Measurements from ENCODE around the gene FCF1.
A peak's percentile ranks its signal among the peaks of the same experiment; 100 is the strongest.

FCF1 gene

GRCh38 chr14:74712499-74713394, at the start of gene FCF1, which contains the start of gene AREL1:
TSS of gene FCF1 (plus strand) at chr14:74713144. CDS start at chr14:74713198, 54 bp downstream.
TSS of gene AREL1 (minus strand) at chr14:74713080. CDS start at chr14:74685615, 27,465 bp downstream.
- Histone ChIP-seq H3K9me3 (ENCODE audit: control insufficient read depth in 2 of 2, low read length in 2 of 2) (no peaks in the 10 kb centered on the region), H3K27ac (ENCODE audit: low read depth in 2 of 2, low read length in 2 of 2) (peak within 1 kb of the TSS; percentile 31 to 77), H3K4me1 (ENCODE audit: control insufficient read depth in 2 of 2, insufficient read depth in 2 of 2, low read length in 2 of 2) (peaks cover 2 to 11% of the 10 kb centered on the region in 2 donors), H3K27me3 (ENCODE audit: control insufficient read depth in 2 of 2, insufficient read depth in 2 of 2, low read length in 2 of 2) (no peaks in the 10 kb centered on the region), H3K36me3 (ENCODE audit: control insufficient read depth in 2 of 2, insufficient read depth in 2 of 2, low read length in 2 of 2) (peaks cover 15% of the 10 kb centered on the region in 2 donors), H3K9ac (ENCODE audit: low read depth in 1 of 2, low read length in 2 of 2) (peak within 1 kb of the TSS; percentile 74 to 94), H3K4me3 (ENCODE audit: low read length in 2 of 2) (peak within 1 kb of the TSS; percentile 85 to 100)

- no peaks in the 10 kb centered on the region for H3K27me3 ChIP-seq (ENCODE audit: control insufficient read depth in 2 of 2, insufficient read depth in 2 of 2, low read length in 2 of 2)
- H3K27ac ChIP-seq (ENCODE audit: low read depth in 2 of 2, low read length in 2 of 2): no peak overlapping the region
- H3K9ac ChIP-seq (ENCODE audit: low read depth in 1 of 2, low read length in 2 of 2): no peak overlapping the region
- H3K4me1 ChIP-seq (ENCODE audit: control insufficient read depth in 2 of 2, insufficient read depth in 2 of 2, low read length in 2 of 2): no peaks in the 10 kb centered on the region
- no peak overlapping the region for H3K4me3 ChIP-seq (ENCODE audit: low read length in 2 of 2)
- H3K9me3 ChIP-seq (ENCODE audit: control insufficient read depth in 2 of 2, low read length in 2 of 2): no peaks in the 10 kb centered on the region
- peaks cover 46 to 60% of the 10 kb centered on the region in 2 donors for H3K36me3 ChIP-seq (ENCODE audit: control insufficient read depth in 2 of 2, insufficient read depth in 2 of 2, low read length in 2 of 2)
These were observed 49.1 kb upstream of the FCF1 start for GRCh38 chr14:74663884-74664283.

- H3K9me3 ChIP-seq (ENCODE audit: control insufficient read depth in 2 of 2, low read length in 2 of 2): no peaks in the 10 kb centered on the region
- no peak overlapping the region for H3K9ac ChIP-seq (ENCODE audit: low read depth in 1 of 2, low read length in 2 of 2)
- H3K27ac ChIP-seq (ENCODE audit: low read depth in 2 of 2, low read length in 2 of 2): no peak overlapping the region
- H3K4me3 ChIP-seq (ENCODE audit: low read length in 2 of 2): no peak overlapping the region
- H3K27me3 ChIP-seq (ENCODE audit: control insufficient read depth in 2 of 2, insufficient read depth in 2 of 2, low read length in 2 of 2): no peaks in the 10 kb centered on the region
- H3K36me3 ChIP-seq (ENCODE audit: control insufficient read depth in 2 of 2, insufficient read depth in 2 of 2, low read length in 2 of 2): peaks cover 50 to 68% of the 10 kb centered on the region in 2 donors
- no peaks in the 10 kb centered on the region for H3K4me1 ChIP-seq (ENCODE audit: control insufficient read depth in 2 of 2, insufficient read depth in 2 of 2, low read length in 2 of 2)
These were observed 48.2 kb upstream of the FCF1 start for GRCh38 chr14:74664717-74665116.

- Histone ChIP-seq H3K27me3 (ENCODE audit: control insufficient read depth in 2 of 2, insufficient read depth in 2 of 2, low read length in 2 of 2) (no peaks in the 10 kb centered on the region), H3K36me3 (ENCODE audit: control insufficient read depth in 2 of 2, insufficient read depth in 2 of 2, low read length in 2 of 2) (peaks cover 61 to 81% of the 10 kb centered on the region in 2 donors), H3K9ac (ENCODE audit: low read depth in 1 of 2, low read length in 2 of 2) (no peak overlapping the region), H3K9me3 (ENCODE audit: control insufficient read depth in 2 of 2, low read length in 2 of 2) (no peaks in the 10 kb centered on the region), H3K27ac (ENCODE audit: low read depth in 2 of 2, low read length in 2 of 2) (no peak overlapping the region), H3K4me1 (ENCODE audit: control insufficient read depth in 2 of 2, insufficient read depth in 2 of 2, low read length in 2 of 2) (no peaks in the 10 kb centered on the region), H3K4me3 (ENCODE audit: low read length in 2 of 2) (no peak overlapping the region)
These were observed 45.2 kb upstream of the FCF1 start for GRCh38 chr14:74667758-74668157.

GRCh38 chr14:74669256-74669655, 43.7 kb upstream of the FCF1 start:
- Histone ChIP-seq H3K4me1 (ENCODE audit: control insufficient read depth in 2 of 2, insufficient read depth in 2 of 2, low read length in 2 of 2) (no peaks in the 10 kb centered on the region), H3K27ac (ENCODE audit: low read depth in 2 of 2, low read length in 2 of 2) (no peak overlapping the region), H3K9ac (ENCODE audit: low read depth in 1 of 2, low read length in 2 of 2) (no peak overlapping the region), H3K36me3 (ENCODE audit: control insufficient read depth in 2 of 2, insufficient read depth in 2 of 2, low read length in 2 of 2) (peaks cover 59 to 79% of the 10 kb centered on the region in 2 donors), H3K4me3 (ENCODE audit: low read length in 2 of 2) (no peak overlapping the region), H3K9me3 (ENCODE audit: control insufficient read depth in 2 of 2, low read length in 2 of 2) (no peaks in the 10 kb centered on the region), H3K27me3 (ENCODE audit: control insufficient read depth in 2 of 2, insufficient read depth in 2 of 2, low read length in 2 of 2) (no peaks in the 10 kb centered on the region)

- Histone ChIP-seq H3K4me1 (ENCODE audit: control insufficient read depth in 2 of 2, insufficient read depth in 2 of 2, low read length in 2 of 2) (no peaks in the 10 kb centered on the region), H3K9ac (ENCODE audit: low read depth in 1 of 2, low read length in 2 of 2) (no peak overlapping the region), H3K27ac (ENCODE audit: low read depth in 2 of 2, low read length in 2 of 2) (no peak overlapping the region), H3K27me3 (ENCODE audit: control insufficient read depth in 2 of 2, insufficient read depth in 2 of 2, low read length in 2 of 2) (no peaks in the 10 kb centered on the region), H3K9me3 (ENCODE audit: control insufficient read depth in 2 of 2, low read length in 2 of 2) (no peaks in the 10 kb centered on the region), H3K4me3 (ENCODE audit: low read length in 2 of 2) (no peak overlapping the region), H3K36me3 (ENCODE audit: control insufficient read depth in 2 of 2, insufficient read depth in 2 of 2, low read length in 2 of 2) (peaks cover 59 to 78% of the 10 kb centered on the region in 2 donors)
These were observed 43.1 kb upstream of the FCF1 start for GRCh38 chr14:74669846-74670245.

- H3K27me3 ChIP-seq (ENCODE audit: control insufficient read depth in 2 of 2, insufficient read depth in 2 of 2, low read length in 2 of 2): no peaks in the 10 kb centered on the region
- no peaks in the 10 kb centered on the region for H3K4me1 ChIP-seq (ENCODE audit: control insufficient read depth in 2 of 2, insufficient read depth in 2 of 2, low read length in 2 of 2)
- no peak overlapping the region for H3K27ac ChIP-seq (ENCODE audit: low read depth in 2 of 2, low read length in 2 of 2)
- H3K36me3 ChIP-seq (ENCODE audit: control insufficient read depth in 2 of 2, insufficient read depth in 2 of 2, low read length in 2 of 2): peaks cover 64 to 82% of the 10 kb centered on the region in 2 donors
- H3K9me3 ChIP-seq (ENCODE audit: control insufficient read depth in 2 of 2, low read length in 2 of 2): no peaks in the 10 kb centered on the region
- H3K9ac ChIP-seq (ENCODE audit: low read depth in 1 of 2, low read length in 2 of 2): no peak overlapping the region
- H3K4me3 ChIP-seq (ENCODE audit: low read length in 2 of 2): no peak overlapping the region
These were observed 42.1 kb upstream of the FCF1 start for GRCh38 chr14:74670726-74671411.

- H3K36me3 ChIP-seq (ENCODE audit: control insufficient read depth in 2 of 2, insufficient read depth in 2 of 2, low read length in 2 of 2): peaks cover 70 to 82% of the 10 kb centered on the region in 2 donors
- H3K4me3 ChIP-seq (ENCODE audit: low read length in 2 of 2): no peak overlapping the region
- no peaks in the 10 kb centered on the region for H3K27me3 ChIP-seq (ENCODE audit: control insufficient read depth in 2 of 2, insufficient read depth in 2 of 2, low read length in 2 of 2)
- H3K9ac ChIP-seq (ENCODE audit: low read depth in 1 of 2, low read length in 2 of 2): no peak overlapping the region
- H3K27ac ChIP-seq (ENCODE audit: low read depth in 2 of 2, low read length in 2 of 2): no peak overlapping the region
- H3K9me3 ChIP-seq (ENCODE audit: control insufficient read depth in 2 of 2, low read length in 2 of 2): no peaks in the 10 kb centered on the region
- H3K4me1 ChIP-seq (ENCODE audit: control insufficient read depth in 2 of 2, insufficient read depth in 2 of 2, low read length in 2 of 2): no peaks in the 10 kb centered on the region
These were observed 41.2 kb upstream of the FCF1 start for GRCh38 chr14:74671789-74672188.

- Histone ChIP-seq H3K9ac (ENCODE audit: low read depth in 1 of 2, low read length in 2 of 2) (no peak overlapping the region), H3K27me3 (ENCODE audit: control insufficient read depth in 2 of 2, insufficient read depth in 2 of 2, low read length in 2 of 2) (no peaks in the 10 kb centered on the region), H3K27ac (ENCODE audit: low read depth in 2 of 2, low read length in 2 of 2) (no peak overlapping the region), H3K36me3 (ENCODE audit: control insufficient read depth in 2 of 2, insufficient read depth in 2 of 2, low read length in 2 of 2) (peaks cover 56 to 64% of the 10 kb centered on the region in 2 donors), H3K4me1 (ENCODE audit: control insufficient read depth in 2 of 2, insufficient read depth in 2 of 2, low read length in 2 of 2) (no peaks in the 10 kb centered on the region), H3K9me3 (ENCODE audit: control insufficient read depth in 2 of 2, low read length in 2 of 2) (no peaks in the 10 kb centered on the region), H3K4me3 (ENCODE audit: low read length in 2 of 2) (no peak overlapping the region)
These were observed 39.2 kb upstream of the FCF1 start for GRCh38 chr14:74673768-74674167.

GRCh38 chr14:74675219-74675618, 37.7 kb upstream of the FCF1 start:
- Histone ChIP-seq H3K9ac (ENCODE audit: low read depth in 1 of 2, low read length in 2 of 2) (no peak overlapping the region), H3K27me3 (ENCODE audit: control insufficient read depth in 2 of 2, insufficient read depth in 2 of 2, low read length in 2 of 2) (no peaks in the 10 kb centered on the region), H3K27ac (ENCODE audit: low read depth in 2 of 2, low read length in 2 of 2) (no peak overlapping the region), H3K9me3 (ENCODE audit: control insufficient read depth in 2 of 2, low read length in 2 of 2) (no peaks in the 10 kb centered on the region), H3K4me3 (ENCODE audit: low read length in 2 of 2) (no peak overlapping the region), H3K4me1 (ENCODE audit: control insufficient read depth in 2 of 2, insufficient read depth in 2 of 2, low read length in 2 of 2) (no peaks in the 10 kb centered on the region), H3K36me3 (ENCODE audit: control insufficient read depth in 2 of 2, insufficient read depth in 2 of 2, low read length in 2 of 2) (peaks cover 46 to 50% of the 10 kb centered on the region in 2 donors)
